Neuron (in vitro differentiated cells): ENCODE data around the gene OR6C4.
"Not testable (repeated sequence)": the region's sequence is repeated elsewhere in the genome, so short reads cannot be mapped to it uniquely, and the experiment has no call there.

Experiments used
- H2AFZ ChIP-seq: one replicate; pipeline ENCODE4 v1.6.1; 2013; ENCODE audit warnings: low read depth, mild to moderate bottlenecking, inconsistent platforms, low read length, moderate library complexity
- H3K27me3 ChIP-seq: one replicate; pipeline ENCODE4 v1.6.1; 2013; ENCODE audit warnings: low read length; ENCODE audit not compliant: insufficient read depth
- H3K36me3 ChIP-seq: one replicate; pipeline ENCODE4 v1.6.1; 2013; ENCODE audit warnings: low read length; ENCODE audit not compliant: insufficient read depth
- H3K4me1 ChIP-seq: one replicate; pipeline ENCODE4 v1.6.1; 2013; ENCODE audit warnings: low read length; ENCODE audit not compliant: insufficient read depth
- H3K4me3 ChIP-seq: 2 replicates; pipeline ENCODE4 v1.5.1; 2013; ENCODE audit warnings: mild to moderate bottlenecking, low read length, moderate library complexity
- H3K9me3 ChIP-seq: one replicate; pipeline ENCODE4 v1.6.1; 2013; ENCODE audit warnings: low read length

OR6C4 gene

DNA sequence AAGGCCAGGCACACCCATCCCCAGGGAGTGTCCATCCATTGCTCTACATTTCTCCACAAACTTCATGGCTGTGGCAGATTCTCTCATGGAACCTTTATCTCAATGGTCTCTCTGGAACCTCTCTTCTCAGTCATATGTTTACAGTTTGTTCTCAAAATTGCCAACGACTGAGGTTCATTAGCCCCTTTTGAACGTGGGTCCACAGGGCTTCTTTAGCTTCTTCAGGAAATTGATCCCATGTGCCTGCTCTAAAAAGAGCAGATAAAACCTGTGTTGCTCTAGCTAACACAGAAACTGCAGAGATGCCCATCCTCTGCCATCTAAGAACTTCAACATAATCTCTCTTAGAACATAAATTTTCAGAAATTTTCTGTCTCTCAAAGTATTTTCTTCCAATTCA lies at the start of gene OR6C4:
Gene OR6C4 (plus strand): TSS at position 301 of the 400 bp plus-strand sequence. CDS start 1,625 bp downstream, outside the sequence.
- H3K4me3 ChIP-seq = no peak within 1 kb of the TSS
- no peak within 1 kb of the TSS for H2AFZ ChIP-seq
- H3K4me1 ChIP-seq = no peaks in the 10 kb centered on the region
- no peaks in the 10 kb centered on the region for H3K27me3 ChIP-seq
- no peaks in the 10 kb centered on the region for H3K9me3 ChIP-seq
- no peaks in the 10 kb centered on the region for H3K36me3 ChIP-seq

DNA sequence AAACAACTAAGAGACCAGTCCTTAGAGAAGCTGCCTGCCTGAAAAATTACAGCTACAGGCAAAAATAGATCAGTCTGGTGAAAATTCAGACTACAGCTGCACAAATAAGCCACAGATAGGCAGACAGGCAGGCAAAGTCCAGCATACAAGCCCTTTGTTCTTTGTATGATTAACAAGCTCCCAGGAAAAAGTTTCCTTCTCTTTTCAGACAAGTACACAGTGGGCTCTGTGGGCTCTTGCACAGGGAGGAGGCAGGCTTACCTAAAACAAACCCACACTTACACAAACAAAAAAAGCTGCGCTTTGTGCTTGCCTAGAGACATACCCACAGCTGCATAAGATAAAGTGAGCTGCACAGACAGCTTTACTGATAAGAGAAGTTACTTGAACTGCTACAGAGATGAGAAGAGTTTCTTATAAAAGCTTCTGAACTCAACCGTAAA lies 49.6 kb upstream of the OR6C4 start:
- H3K4me3 ChIP-seq = no peak overlapping the region
- H3K27me3 ChIP-seq = no peaks in the 10 kb centered on the region
- no peaks in the 10 kb centered on the region for H3K4me1 ChIP-seq
- H2AFZ ChIP-seq = peak overlapping the region; percentile 11
- H3K36me3 ChIP-seq = no peaks in the 10 kb centered on the region
- no peaks in the 10 kb centered on the region for H3K9me3 ChIP-seq

DNA sequence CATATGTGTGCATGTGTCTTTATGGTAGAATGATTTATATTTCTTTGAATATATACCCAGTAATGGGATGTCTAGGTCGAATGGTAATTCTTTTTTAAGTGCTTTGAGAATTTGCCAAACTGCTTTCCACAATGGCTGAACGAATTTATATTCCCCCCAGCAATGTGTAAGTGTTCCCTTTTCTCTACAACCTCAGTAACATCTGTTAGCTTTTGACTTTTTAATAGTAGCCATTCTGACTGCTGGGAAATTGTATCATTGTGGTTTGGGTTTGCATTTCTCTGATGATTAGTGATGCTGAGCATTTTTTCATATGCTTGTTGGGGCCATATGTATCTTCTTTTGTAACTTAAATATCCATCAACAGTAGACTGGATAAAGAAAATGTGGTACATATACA lies 47.8 kb upstream of the OR6C4 start:
- Histone ChIP-seq H3K27me3 (no peaks in the 10 kb centered on the region), H3K4me3 (no peak overlapping the region), H3K36me3 (no peaks in the 10 kb centered on the region)

DNA sequence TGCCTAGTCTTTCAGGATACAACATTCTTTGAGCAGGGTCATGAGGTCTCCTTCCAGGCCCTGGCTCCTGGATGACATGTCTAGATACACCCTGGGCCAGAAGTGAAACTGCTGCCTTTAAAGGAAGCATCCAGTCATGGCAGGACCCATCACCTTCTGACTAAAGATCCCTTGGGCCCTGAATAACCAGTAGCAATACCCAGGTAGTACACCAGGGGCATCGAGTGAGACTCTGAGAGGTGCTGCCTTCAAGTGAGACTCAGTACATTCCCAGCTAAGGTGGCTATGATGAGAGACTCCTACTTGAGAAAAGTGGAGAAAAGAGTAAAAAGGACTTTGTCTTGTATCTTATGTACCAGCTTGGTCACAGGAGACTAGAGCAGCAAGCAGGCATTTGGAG lies 33.7 kb upstream of the OR6C4 start:
- H3K36me3 ChIP-seq = no peaks in the 10 kb centered on the region
- no peaks in the 10 kb centered on the region for H3K27me3 ChIP-seq
- no peaks in the 10 kb centered on the region for H3K4me1 ChIP-seq
- no peak overlapping the region for H2AFZ ChIP-seq
- H3K4me3 ChIP-seq = no peak overlapping the region
- H3K9me3 ChIP-seq = no peaks in the 10 kb centered on the region

More for the DNA sequence above, 47.8 kb upstream of the OR6C4 start:
- H2AFZ ChIP-seq = no peak overlapping the region
- no peaks in the 10 kb centered on the region for H3K4me1 ChIP-seq
- H3K9me3 ChIP-seq = no peaks in the 10 kb centered on the region

DNA sequence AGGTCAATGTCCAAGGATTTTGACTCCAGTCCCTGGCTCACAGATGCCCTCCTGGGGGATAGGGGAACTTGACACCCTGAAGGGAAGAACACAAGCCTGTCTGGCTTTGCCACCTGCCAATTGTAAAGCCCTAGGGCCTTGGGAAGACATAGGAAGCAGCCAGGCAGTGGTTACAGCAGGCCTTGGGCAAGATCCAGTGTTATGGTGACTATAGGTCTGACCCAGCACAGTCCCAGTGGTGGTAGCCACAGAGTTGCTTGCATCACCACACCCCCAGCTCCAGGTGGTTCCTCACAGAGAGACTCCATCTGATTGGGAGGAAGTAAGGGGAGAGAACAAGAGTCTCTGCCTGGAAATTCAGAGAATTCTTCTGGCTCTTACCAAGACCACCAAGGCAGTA lies 33.0 kb upstream of the OR6C4 start:
- Histone ChIP-seq H3K4me1 (no peaks in the 10 kb centered on the region), H2AFZ (no peak overlapping the region), H3K4me3 (no peak overlapping the region), H3K36me3 (no peaks in the 10 kb centered on the region), H3K9me3 (no peaks in the 10 kb centered on the region), H3K27me3 (no peaks in the 10 kb centered on the region)

DNA sequence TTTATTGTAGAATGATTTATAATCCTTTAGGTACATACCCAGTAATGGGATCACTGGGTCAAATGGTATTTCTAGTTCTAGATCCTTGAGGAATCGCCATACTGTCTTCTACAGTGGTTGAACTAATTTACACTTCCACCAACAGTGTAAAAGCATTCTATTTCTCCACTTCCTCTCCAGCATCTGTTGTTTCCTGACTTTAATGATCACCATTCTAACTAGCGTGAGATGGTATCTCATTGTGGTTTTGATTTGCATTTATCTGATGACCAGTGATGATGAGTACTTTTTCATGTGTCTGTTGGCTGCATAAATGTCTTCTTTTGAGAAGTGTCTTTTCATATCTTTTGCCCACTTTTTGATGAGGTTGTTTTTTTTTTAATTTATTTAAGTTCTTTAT lies 1.2 kb upstream of the OR6C4 start:
- not testable (repeated sequence) for H3K9me3 ChIP-seq, H3K4me1 ChIP-seq, H3K4me3 ChIP-seq, H3K27me3 ChIP-seq, H2AFZ ChIP-seq, H3K36me3 ChIP-seq

DNA sequence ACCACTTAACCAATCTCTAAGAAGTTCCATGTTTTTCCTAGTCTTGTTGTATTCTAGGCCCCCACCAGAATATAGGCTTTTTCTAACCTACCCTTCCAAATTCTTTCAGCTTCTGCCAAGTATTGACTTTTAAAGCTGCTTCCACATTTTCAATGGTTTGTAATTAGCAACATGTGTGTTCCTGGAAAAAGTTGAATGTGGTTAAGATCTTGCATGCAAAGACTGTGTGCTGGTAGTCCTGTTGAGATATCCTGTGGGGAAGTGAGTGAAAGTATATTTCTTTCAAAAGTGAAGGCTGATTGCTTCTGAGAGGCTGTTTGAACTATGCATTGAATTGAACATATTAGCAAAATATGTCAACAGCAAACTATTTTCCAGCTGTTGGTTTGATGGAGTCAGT lies 646 bp upstream of the OR6C4 start:
- no peaks in the 10 kb centered on the region for H3K9me3 ChIP-seq
- no peaks in the 10 kb centered on the region for H3K36me3 ChIP-seq

DNA sequence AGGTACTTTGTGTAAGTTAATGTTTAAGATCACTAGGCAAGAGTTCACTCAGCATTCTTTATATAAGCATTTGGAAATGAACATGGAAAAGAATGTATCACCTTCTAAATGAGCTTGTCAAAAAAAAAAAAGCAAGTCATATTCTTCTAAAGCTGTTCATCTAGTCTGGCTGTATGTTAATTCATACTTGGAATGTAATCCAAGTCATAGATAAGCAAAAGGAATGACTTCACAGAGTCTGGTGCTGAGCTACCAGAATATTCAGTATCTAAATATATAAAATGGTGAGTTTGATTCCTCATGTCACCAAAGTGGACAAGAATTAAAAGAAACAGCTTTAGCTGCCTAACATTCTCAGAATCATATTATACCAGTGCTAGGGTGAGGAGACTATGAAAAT lies 4.9 kb downstream of the OR6C4 start:
- no peaks in the 10 kb centered on the region for H3K27me3 ChIP-seq
- H3K9me3 ChIP-seq = no peaks in the 10 kb centered on the region
- peaks cover 3% of the 10 kb centered on the region for H3K4me1 ChIP-seq
- H2AFZ ChIP-seq = no peak overlapping the region
- no peaks in the 10 kb centered on the region for H3K36me3 ChIP-seq
- no peak overlapping the region for H3K4me3 ChIP-seq

More for the DNA sequence above, 646 bp upstream of the OR6C4 start:
- Histone ChIP-seq H3K27me3 (no peaks in the 10 kb centered on the region), H2AFZ (no peak overlapping the region), H3K4me3 (no peak overlapping the region), H3K4me1 (no peaks in the 10 kb centered on the region)

DNA sequence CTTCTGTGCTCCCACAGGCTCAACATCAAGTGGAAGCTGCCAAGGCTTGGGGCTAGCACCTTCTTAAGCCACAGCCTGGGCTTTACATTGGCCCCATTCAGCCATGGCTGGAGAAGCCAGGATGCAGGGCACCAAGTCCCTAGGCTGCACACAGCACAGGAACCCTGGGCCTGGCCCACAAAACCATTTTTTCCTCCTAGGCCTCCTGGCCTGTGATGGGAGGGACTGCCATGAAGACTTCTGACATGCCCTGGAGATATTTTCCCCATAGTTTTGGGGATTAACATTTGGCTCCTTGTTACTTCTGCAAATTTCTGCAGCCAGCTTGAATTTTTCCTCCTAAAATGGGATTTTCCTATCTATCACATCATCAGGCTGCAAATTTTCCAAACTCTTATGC lies 20.7 kb downstream of the OR6C4 start:
- not testable (repeated sequence) for H3K36me3 ChIP-seq, H3K9me3 ChIP-seq, H3K27me3 ChIP-seq

DNA sequence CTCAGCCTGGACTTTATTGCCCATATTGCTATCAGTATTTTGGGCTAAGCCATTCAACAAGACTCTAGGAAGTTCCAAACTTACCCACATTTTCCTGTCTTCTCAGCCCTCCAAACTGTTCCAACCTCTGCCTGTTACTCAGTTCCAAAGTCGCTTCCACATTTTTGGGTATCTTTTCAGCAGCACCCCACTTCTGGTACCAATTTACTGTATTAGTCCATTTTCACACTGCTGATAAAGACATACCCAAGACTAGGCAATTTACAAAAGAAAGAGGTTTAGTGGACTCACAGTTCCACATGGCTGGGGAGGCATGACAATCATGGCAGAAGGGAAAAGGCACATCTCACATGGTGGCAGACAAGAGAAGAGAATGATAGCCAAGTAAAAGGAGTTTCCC lies 21.3 kb downstream of the OR6C4 start:
- H2AFZ ChIP-seq, H3K4me3 ChIP-seq, H3K9me3 ChIP-seq, H3K27me3 ChIP-seq, H3K36me3 ChIP-seq, H3K4me1 ChIP-seq: not testable (repeated sequence)

More for the DNA sequence above, 20.7 kb downstream of the OR6C4 start:
- not testable (repeated sequence) for H3K4me3 ChIP-seq, H2AFZ ChIP-seq, H3K4me1 ChIP-seq

DNA sequence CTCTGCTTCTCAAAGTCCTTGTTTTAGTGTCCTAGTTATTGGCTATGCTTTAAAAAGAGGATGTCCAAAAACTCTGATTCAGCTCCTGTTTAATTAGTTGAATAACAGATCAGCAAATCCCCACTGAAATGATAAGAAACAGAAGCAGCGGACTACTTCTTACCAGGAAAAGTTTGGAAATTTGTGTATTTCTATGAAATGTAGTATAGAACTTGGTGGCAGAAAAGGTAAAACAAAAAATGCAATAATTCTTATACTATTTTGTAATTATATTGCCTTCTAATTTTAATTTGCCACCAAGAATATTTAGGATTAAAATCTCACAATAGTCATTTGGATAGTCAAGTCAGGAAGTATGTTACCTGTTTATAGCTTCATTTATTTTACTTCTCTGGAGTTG lies 22.8 kb downstream of the OR6C4 start, which contains the start of gene OR2AP1:
Gene OR2AP1 (plus strand): TSS at position 301 of the 400 bp plus-strand sequence. CDS start 1,947 bp downstream, outside the sequence.
- no peaks in the 10 kb centered on the region for H3K4me1 ChIP-seq
- H3K4me3 ChIP-seq = no peak within 1 kb of the TSS
- no peak within 1 kb of the TSS for H2AFZ ChIP-seq
- no peaks in the 10 kb centered on the region for H3K9me3 ChIP-seq
- no peaks in the 10 kb centered on the region for H3K36me3 ChIP-seq
- no peaks in the 10 kb centered on the region for H3K27me3 ChIP-seq

DNA sequence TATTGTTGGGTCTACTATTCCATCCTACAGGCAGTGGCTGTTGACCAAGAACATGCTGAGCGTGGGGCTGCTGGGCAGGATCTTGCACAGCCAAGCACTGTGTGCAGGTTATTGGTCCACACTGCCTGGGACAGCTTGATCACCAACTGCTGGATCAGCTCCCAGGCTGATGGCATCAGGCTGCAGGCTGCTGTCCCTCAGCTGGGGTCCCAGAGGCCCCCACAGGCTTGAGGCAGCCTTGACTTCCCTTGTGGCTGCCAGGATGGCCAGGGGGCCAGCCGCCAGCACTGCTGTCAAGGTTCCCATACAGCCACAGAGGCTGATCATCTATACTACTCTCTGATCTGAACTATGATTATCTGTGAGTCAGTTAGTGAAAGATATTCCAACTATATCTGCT lies 32.7 kb downstream of the OR6C4 start:
- H3K9me3 ChIP-seq = no peaks in the 10 kb centered on the region
- H3K4me3 ChIP-seq = no peak overlapping the region
- no peak overlapping the region for H2AFZ ChIP-seq

DNA sequence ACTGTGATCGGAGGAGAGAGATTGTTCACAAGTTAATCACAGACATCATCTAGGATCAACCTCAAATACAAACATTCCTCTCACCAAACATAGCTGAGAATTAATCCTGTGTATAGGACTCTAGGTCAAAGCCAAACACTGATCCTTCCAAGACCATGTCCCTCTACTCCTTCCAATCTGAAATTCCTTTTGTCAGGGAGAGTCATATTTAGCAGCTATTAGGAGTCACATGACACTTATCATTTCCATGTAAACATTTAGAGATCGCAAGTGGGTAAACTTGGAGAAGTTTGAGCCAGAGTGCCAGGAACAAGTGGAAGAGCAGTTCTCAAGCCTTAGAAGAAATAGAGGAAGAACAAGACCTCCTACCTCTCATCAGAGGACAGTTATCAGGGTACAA lies 36.4 kb downstream of the OR6C4 start:
- no peaks in the 10 kb centered on the region for H3K9me3 ChIP-seq
- H2AFZ ChIP-seq = no peak overlapping the region
- H3K4me1 ChIP-seq = no peaks in the 10 kb centered on the region
- H3K4me3 ChIP-seq = no peak overlapping the region
- H3K27me3 ChIP-seq = no peaks in the 10 kb centered on the region
- no peaks in the 10 kb centered on the region for H3K36me3 ChIP-seq

More for the DNA sequence above, 32.7 kb downstream of the OR6C4 start:
- H3K4me1 ChIP-seq = no peaks in the 10 kb centered on the region
- no peaks in the 10 kb centered on the region for H3K27me3 ChIP-seq
- no peaks in the 10 kb centered on the region for H3K36me3 ChIP-seq

DNA sequence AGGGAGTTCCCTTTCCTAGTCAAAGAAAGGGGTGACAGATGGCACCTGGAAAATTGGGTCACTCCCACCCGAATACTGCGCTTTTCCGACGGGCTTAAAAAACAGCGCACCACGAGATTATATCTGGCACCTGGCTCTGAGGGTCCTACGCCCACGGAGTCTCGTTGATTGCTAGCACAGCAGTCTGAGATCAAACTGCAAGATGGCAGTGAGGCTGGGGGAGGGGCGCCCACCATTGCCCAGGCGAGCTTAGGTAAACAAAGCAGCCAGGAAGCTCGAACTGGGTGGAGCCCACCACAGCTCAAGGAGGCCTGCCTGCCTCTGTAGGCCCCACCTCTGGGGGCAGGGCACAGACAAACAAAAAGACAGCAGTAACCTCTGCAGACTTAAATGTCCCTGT lies 40.8 kb downstream of the OR6C4 start:
- H3K4me1 ChIP-seq, H3K9me3 ChIP-seq, H3K36me3 ChIP-seq, H3K4me3 ChIP-seq, H3K27me3 ChIP-seq, H2AFZ ChIP-seq: not testable (repeated sequence)
